ENCODE measurements around the gene SUCO. TPM values are rescaled to one million over a fixed set of nuclear protein-coding genes. Genes with fewer than 3 reads are reported as not detected.

SUCO gene
- total RNA-seq, 1 experiment from 2014 or later, result 22.6 TPM

GRCh38 chr1:172599912-172600311 lies 67.0 kb downstream of the SUCO start (continued):
- TF ChIP-seq TCF7L2 (IDR thresholded peaks at IDR 0.05; ENCODE audit: borderline replicate concordance, extremely low read depth, insufficient read depth, insufficient read length), result no peak
- TF ChIP-seq CBX3 (IDR thresholded peaks at IDR 0.05; ENCODE audit: low read depth), result no peak
- TF ChIP-seq POLR2A (IDR thresholded peaks at IDR 0.05; ENCODE audit: borderline replicate concordance, extremely low read depth, insufficient read depth, insufficient read length), result no peak
- no peak for TF ChIP-seq ZBTB33 (IDR thresholded peaks at IDR 0.05; ENCODE audit: extremely low read depth, insufficient replicate concordance, low read length)

- CTCF ChIA-PET, result interaction anchor here (1.6 kb wide), 1 partner anchor 9 kb away, joined by 3 read pairs; no protein-coding TSS in a partner anchor
- no TSS peak for BruUV-seq (replicated peaks)
- RAD21 ChIA-PET (ENCODE audit: low non-redundant PET in 1 of 2, low total read pairs in 2 of 2, uncharacterized antibody in 2 of 2, unreplicated experiment in 2 of 2), result no interaction called here
- H3K4me2 ChIP-seq (ENCODE audit: low read length), result no peak overlapping the region
- intact Hi-C loops (cut with micrococcal nuclease), result no loop called here
- no peaks in the 10 kb centered on the region for H3K9me3 ChIP-seq (ENCODE audit: control insufficient read depth in 1 of 2, insufficient read depth in 1 of 2, low read depth in 1 of 2, low read length in 2 of 2)
- ATAC-seq (no peak), DNase-seq (ENCODE audit: low read depth, low spot score) (no peak)
- H3K27me3 ChIP-seq (ENCODE audit: insufficient read depth, low read length), result no peaks in the 10 kb centered on the region
- H3K9me2 ChIP-seq (ENCODE audit: insufficient read depth), result no peaks in the 10 kb centered on the region
- POLR2A ChIA-PET, result no interaction called here
- H3K4me1 ChIP-seq (ENCODE audit: control insufficient read depth in 1 of 2, insufficient read depth in 2 of 2, low read length in 2 of 2), result no peaks in the 10 kb centered on the region
- no peak for TF ChIP-seq POLR2AphosphoS5 (IDR thresholded peaks at IDR 0.05; ENCODE audit: low read depth, low read length)
- TF ChIP-seq YY1 (IDR thresholded peaks at IDR 0.05; ENCODE audit: extremely low read depth, insufficient replicate concordance, low read depth, low read length), result no peak
- no peak for TF ChIP-seq RAD21 (IDR thresholded peaks at IDR 0.05; ENCODE audit: low read depth)
- H3K9ac ChIP-seq (ENCODE audit: low read length), result no peak overlapping the region
- H4K20me1 ChIP-seq (ENCODE audit: insufficient read depth), result no peaks in the 10 kb centered on the region
- no peak overlapping the region for H3K27ac ChIP-seq (ENCODE audit: low read depth, low read length)
- H3K4me3 ChIP-seq (replicated peaks in 1 of 2; ENCODE audit: low read depth in 1 of 2, low read length in 2 of 2), result no peak overlapping the region
- no peaks in the 10 kb centered on the region for H3K79me2 ChIP-seq (ENCODE audit: insufficient read depth, low read length)
- no peaks in the 10 kb centered on the region for H3K36me3 ChIP-seq (ENCODE audit: control insufficient read depth in 1 of 2, insufficient read depth in 2 of 2, low read length in 2 of 2)
- H2AFZ ChIP-seq (ENCODE audit: low read depth, low read length, poor library complexity, severe bottlenecking), result no peak overlapping the region
Measured at GRCh38 chr1:172600615-172601014, 67.7 kb downstream of the SUCO start.

Measured in HCT116 (cell line).